ENCODE data around the gene RGS17.

GRCh38 chr6:152982904-152983636 is 148.0 kb downstream of the RGS17 start, which contains the start of gene FBXO5:
- TF ChIP-seq, protein P1, sequence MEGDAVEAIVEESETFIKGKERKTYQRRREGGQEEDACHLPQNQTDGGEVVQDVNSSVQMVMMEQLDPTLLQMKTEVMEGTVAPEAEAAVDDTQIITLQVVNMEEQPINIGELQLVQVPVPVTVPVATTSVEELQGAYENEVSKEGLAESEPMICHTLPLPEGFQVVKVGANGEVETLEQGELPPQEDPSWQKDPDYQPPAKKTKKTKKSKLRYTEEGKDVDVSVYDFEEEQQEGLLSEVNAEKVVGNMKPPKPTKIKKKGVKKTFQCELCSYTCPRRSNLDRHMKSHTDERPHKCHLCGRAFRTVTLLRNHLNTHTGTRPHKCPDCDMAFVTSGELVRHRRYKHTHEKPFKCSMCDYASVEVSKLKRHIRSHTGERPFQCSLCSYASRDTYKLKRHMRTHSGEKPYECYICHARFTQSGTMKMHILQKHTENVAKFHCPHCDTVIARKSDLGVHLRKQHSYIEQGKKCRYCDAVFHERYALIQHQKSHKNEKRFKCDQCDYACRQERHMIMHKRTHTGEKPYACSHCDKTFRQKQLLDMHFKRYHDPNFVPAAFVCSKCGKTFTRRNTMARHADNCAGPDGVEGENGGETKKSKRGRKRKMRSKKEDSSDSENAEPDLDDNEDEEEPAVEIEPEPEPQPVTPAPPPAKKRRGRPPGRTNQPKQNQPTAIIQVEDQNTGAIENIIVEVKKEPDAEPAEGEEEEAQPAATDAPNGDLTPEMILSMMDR (IDR thresholded peaks at IDR 0.05) = no peak
- no peak for TF ChIP-seq POLR2A (IDR thresholded peaks at IDR 0.05)

Measured in lower leg skin (tissue), 3 donors.